VCaP (cell line): ENCODE measurements around the gene TTLL8.

Source experiments
- H3K27ac ChIP-seq: fragments of 450-650 bp; 2 replicates; pipeline ENCODE4 v1.5.1; 2017
- TF ChIP-seq, protein P1 (sequence below): fragments of 450-650 bp; conservative IDR thresholded peaks from 2 replicates; pipeline ENCODE4 v1.5.1; 2017; ENCODE audit warnings: mild to moderate bottlenecking, moderate library complexity

The TTLL8 gene

DNA sequence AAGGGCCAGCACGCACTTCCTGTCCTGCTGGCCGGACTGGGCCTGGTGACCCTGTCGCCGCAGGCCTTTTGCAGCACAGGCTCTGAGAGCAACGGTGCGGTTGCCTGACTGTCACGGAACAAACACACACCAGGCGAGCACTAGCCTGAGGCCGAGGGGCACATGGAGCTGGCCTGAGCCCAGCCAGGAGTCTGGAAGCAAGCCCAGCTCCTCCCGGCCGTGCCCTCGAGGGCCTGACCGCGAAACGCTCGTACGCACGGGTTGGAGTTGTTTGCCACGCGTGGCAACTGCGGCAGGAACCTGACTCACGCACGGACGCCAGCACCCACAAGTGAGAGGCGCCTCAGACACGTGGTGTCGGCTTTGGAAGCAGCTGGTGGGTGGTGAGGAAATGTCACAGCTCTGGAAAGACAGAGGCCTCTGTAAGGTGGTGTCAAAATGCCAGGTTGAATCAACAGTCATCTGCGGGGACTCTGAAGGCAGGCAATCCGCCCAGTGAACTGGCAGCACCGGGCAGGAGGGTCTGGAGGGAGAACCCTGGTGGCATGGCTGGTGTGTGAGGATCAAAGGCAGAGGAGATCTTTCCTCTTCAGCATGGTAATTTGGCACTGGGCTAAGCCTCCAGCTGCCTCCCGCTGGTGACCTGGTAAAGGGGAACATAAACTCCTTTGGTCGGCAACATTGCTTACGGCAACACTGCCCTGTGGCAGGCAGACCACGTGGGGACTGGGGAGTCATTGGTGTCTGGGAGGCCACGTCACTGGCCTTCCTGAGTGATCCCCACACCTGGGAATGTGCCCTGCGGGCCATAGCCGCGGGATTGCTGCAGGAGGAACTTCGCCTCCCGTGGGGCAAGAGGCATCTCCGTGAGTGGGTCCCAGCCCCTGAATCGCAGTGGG, 30.2 kb downstream of the TTLL8 start:
- TF ChIP-seq, protein P1, sequence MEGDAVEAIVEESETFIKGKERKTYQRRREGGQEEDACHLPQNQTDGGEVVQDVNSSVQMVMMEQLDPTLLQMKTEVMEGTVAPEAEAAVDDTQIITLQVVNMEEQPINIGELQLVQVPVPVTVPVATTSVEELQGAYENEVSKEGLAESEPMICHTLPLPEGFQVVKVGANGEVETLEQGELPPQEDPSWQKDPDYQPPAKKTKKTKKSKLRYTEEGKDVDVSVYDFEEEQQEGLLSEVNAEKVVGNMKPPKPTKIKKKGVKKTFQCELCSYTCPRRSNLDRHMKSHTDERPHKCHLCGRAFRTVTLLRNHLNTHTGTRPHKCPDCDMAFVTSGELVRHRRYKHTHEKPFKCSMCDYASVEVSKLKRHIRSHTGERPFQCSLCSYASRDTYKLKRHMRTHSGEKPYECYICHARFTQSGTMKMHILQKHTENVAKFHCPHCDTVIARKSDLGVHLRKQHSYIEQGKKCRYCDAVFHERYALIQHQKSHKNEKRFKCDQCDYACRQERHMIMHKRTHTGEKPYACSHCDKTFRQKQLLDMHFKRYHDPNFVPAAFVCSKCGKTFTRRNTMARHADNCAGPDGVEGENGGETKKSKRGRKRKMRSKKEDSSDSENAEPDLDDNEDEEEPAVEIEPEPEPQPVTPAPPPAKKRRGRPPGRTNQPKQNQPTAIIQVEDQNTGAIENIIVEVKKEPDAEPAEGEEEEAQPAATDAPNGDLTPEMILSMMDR, result no peak
- H3K27ac ChIP-seq, result peak overlapping the region; percentile 54

DNA sequence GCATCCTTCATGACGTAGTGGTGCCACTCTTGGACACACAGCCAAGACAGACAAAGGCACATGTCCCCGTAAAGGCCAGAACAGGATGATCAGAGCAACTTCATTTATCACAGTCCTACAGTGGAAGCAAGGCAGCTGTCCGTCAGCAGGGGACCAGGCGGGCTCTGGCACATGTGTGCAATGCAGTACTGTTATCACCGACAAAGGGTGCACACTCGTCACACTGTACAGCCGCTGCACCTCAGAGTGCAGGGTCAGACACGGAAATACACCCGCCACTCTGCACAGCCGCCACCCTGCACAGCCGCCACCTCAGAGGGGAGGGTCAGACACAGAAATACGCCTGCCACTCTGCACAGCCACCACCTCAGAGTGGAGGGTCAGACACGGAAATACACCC, 32.1 kb downstream of the TTLL8 start:
- TF ChIP-seq, protein P1, result no peak
- H3K27ac ChIP-seq, result no peak overlapping the region

DNA sequence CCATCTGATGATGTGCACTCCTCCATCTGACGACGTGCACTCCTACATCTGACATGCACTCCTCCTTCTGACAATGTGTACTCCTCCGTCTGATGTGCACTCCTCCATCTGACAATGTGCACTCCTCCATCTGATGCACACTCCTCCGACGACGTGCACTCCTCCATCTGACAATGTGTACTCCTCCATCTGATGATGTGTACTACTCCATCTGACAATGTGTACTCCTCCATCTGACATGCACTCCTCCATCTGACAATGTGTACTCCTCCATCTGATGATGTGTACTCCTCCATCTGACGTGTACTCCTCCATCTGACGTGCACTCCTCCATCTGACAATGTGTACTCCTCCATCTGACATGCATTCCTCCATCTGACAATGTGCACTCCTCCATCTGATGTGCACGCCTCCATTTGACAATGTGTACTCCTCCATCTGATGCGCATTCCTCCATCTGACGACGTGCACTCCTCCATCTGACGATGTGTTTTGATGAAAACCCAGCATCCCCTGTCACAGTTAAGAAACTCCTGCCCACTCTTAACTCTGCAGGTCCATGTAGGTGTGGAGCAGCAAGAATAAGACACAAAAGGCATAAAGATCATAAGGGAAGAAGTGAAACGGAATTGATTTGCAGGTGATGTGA, 35.8 kb downstream of the TTLL8 start:
- TF ChIP-seq, protein P1, result no peak
- H3K27ac ChIP-seq, result no peak overlapping the region

DNA sequence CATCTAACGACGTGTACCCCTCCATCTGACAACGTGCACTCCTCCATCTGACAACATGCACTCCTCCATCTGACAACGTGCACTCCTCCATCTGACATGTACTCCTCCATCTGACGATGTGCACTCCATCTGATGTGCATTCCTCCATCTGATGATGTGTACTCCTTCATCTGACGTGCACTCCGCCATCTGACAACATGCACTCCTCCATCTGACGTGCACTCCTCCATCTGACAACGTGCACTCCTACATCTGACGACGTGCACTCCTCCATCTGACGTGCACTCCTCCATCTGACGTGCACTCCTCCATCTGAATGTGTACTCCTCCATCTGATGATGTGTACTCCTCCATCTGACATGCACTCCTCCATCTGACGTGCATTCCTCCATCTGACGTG, 37.5 kb downstream of the TTLL8 start:
- TF ChIP-seq, protein P1, result no peak
- no peak overlapping the region for H3K27ac ChIP-seq

DNA sequence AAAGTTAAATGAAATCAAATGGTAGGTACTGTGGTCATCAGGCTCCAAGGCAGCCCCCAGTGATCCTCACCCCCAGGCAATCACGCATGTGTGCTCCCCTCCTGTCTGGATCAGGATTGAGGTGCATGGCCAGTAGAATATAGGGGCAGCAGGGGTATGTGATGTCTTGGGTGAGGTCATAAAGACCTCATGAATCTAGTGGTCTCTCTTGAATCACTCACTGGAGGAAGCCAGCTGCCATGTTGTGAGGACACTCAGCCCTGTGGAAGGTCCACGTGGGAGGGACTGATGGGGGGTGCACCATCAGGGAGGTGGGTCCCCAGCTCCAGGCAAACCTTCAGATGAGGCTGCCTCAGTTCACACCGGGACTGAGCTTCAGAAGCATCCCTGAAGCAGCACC, 38.8 kb downstream of the TTLL8 start:
- no peak overlapping the region for H3K27ac ChIP-seq
- TF ChIP-seq, protein P1, result no peak

DNA sequence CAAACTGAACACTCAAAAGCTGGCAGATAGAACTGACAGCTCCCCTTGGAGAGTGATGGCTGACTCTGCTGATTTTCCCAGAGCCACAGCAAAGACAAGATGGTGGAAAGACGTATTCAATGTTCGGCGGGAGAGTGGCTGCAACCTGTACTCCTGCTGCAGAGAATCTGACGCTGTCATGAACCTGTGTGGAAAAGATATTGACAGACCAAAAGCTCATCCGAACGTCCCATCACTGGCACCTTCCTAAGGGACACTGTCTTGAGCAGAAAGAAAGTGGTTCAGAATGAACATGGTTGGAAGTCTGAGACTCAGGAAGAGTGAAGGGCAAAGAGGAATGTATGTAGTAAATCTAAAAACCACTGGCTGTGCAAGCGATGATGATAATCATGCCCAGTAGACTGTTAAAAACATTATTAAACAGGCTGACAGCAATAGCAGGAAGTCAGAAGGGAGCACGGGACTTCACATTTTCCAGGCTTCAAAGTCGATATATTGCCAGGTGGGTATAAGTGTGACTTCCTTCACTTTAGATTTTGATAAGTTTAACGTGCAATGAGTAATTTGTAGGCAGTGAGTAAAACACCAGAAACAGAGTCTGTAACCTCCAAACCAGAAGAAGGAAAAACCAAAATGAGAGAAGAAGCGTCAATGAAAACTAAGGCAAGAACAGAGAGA, 39.4 kb downstream of the TTLL8 start:
- no peak overlapping the region for H3K27ac ChIP-seq
- TF ChIP-seq, protein P1, result no peak

DNA sequence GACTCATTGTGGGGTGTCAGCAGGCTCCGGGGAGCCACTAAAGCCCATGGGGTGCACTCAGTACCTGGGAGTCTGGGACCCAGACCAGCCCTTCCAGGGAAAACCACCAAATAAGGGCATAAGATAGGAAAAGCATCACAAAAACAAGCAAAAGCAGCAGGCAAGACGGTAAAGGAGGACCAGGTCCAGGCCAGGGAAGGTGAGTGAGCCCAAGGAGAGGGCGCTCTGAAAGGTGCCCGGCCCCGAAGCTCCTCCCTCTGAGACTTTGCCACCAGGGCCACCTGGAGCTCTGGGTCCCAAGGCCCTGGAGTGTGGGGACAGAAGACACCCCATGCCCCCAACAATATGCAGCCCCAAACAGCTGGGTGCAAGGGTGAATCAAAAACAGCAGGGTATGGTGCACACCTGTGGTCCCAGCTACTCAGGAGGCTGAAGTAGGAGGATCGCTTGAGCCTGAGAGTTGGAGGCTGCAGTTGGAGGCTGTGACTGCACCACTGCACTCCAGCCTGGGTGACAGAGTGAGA, 40.3 kb downstream of the TTLL8 start:
- TF ChIP-seq, protein P1, result no peak
- no peak overlapping the region for H3K27ac ChIP-seq
